SU-DHL-6 (cell line): ENCODE results near the gene MOB3A.

Experiments
- EZH2phosphoT487 ChIP-seq: fragments of 200-600 bp; sonication (generic), shearing (Covaris generic); conservative IDR thresholded peaks from 2 replicates; pipeline ENCODE4 v1.6.1; 2018; ENCODE audit warnings: mild to moderate bottlenecking, antibody characterized with exemption, low read length, moderate library complexity, mixed read lengths
- TF ChIP-seq, protein P1 (sequence below): fragments of 200-600 bp; sonication (generic); IDR thresholded peaks from one replicate; pipeline ENCODE4 v1.5.1; 2017; ENCODE audit warnings: antibody characterized with exemption, mild to moderate bottlenecking, low read length, moderate library complexity; ENCODE audit not compliant: insufficient read depth, poor library complexity, severe bottlenecking

GRCh38 chr19:2070436-2070827, 25.7 kb downstream of the MOB3A start:
- TF ChIP-seq, protein P1, sequence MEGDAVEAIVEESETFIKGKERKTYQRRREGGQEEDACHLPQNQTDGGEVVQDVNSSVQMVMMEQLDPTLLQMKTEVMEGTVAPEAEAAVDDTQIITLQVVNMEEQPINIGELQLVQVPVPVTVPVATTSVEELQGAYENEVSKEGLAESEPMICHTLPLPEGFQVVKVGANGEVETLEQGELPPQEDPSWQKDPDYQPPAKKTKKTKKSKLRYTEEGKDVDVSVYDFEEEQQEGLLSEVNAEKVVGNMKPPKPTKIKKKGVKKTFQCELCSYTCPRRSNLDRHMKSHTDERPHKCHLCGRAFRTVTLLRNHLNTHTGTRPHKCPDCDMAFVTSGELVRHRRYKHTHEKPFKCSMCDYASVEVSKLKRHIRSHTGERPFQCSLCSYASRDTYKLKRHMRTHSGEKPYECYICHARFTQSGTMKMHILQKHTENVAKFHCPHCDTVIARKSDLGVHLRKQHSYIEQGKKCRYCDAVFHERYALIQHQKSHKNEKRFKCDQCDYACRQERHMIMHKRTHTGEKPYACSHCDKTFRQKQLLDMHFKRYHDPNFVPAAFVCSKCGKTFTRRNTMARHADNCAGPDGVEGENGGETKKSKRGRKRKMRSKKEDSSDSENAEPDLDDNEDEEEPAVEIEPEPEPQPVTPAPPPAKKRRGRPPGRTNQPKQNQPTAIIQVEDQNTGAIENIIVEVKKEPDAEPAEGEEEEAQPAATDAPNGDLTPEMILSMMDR: no peak
- TF ChIP-seq EZH2phosphoT487: no peak
